HFFc6 (cell line): ENCODE results near the gene SLC5A6. TPM values are rescaled to one million over a fixed set of nuclear protein-coding genes. Genes with fewer than 3 reads are reported as not detected.

ENCODE experiments used
- DNase-seq: peaks from one replicate; pipeline ENCODE4 v3.0.0-alpha.2; 2018
- H3K27ac Mint-ChIP-seq: 2 replicates; pipeline ENCODE4 v1.8.0; 2020; ENCODE audit warnings: mild to moderate bottlenecking, mixed read lengths
- H3K27me3 Mint-ChIP-seq: 2 replicates; pipeline ENCODE4 v1.8.0; 2021; ENCODE audit warnings: mild to moderate bottlenecking, moderate library complexity, mixed read lengths; ENCODE audit not compliant: insufficient read depth
- H3K36me3 Mint-ChIP-seq: 2 replicates; pipeline ENCODE4 v1.8.0; 2021; ENCODE audit warnings: low read depth, mixed read lengths
- H3K4me1 Mint-ChIP-seq: 2 replicates; pipeline ENCODE4 v1.8.0; 2020; ENCODE audit warnings: low read depth, mixed read lengths
- H3K4me3 Mint-ChIP-seq: 2 replicates; pipeline ENCODE4 v1.8.0; 2020; ENCODE audit warnings: mild to moderate bottlenecking, moderate library complexity, mixed read lengths
- H3K9me3 Mint-ChIP-seq: 2 replicates; pipeline ENCODE4 v1.8.0; 2020; ENCODE audit warnings: mild to moderate bottlenecking, mixed read lengths
- total RNA-seq, 6 experiments: library from RNA; stranded (reverse); fragmentation: NEBNext Ultra II Directional; extraction: Animal tissue kit (Norgen Biotek cat#: 25700); gene quantifications; 2 replicates in 1 of 6; 3 replicates in 5 of 6; pipeline ENCODE4 v1.2.3, GENCODE V29; 2021
- TF ChIP-seq, protein P1 (sequence below): fragments of 200-600 bp; sonication (generic); IDR thresholded peaks from 2 replicates; pipeline ENCODE4 v1.5.0; 2021; ENCODE audit warnings: antibody characterized with exemption, mild to moderate bottlenecking

SLC5A6 gene
- total RNA-seq, 6 experiments from 2014 or later: 23.6 to 32.6 (median 25.5) TPM

DNA sequence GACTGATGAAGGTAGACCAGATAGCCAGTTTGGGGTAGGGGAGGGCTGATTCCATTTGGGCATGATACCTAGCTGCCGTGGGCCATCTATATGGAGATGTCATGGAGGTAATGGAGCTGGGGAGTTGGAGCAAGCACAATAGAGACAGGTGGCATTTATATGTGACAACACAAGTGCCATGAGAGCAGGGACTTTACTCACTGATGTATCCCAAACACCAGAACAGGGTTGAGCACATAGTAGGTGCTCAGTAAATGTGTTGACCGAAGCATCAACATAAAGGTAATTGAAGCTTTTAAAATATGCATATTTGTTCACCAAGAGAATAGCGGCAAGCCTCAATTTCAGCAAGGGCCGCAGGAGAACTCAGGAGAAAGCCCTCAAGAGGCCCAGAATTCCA lies 35.8 kb upstream of the SLC5A6 start:
- H3K36me3 Mint-ChIP-seq: no peaks in the 10 kb centered on the region; the same call in 1 of the 2 replicates

DNA sequence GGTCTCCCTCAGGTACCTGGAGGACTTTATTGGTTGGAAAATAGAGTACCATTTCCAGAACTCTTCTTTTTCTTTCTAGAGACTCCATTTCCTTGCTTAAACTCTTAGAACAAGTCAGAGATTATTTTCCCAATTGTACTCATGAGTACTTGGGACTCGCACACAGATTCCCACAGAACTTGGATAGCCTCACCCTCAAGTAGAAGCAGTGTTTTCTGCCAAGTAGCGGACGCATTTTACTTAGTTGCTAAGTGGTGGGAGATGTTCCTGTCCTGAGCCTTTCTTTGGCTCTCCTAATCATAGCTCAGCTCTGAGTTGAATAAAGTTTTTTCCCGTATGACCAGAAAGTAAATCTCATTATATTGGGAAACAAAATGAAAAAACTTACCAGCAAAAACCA lies 33.6 kb upstream of the SLC5A6 start:
- Mint-ChIP-seq H3K27ac (no peak overlapping the region), H3K4me1 (peaks cover 8% of the 10 kb centered on the region), H3K27me3 (peaks cover 2% of the 10 kb centered on the region), H3K9me3 (no peaks in the 10 kb centered on the region), H3K4me3 (no peak overlapping the region), H3K36me3 (no peaks in the 10 kb centered on the region; the same call in none of the 2 replicates)
- no peak for DNase-seq
- TF ChIP-seq, protein P1, sequence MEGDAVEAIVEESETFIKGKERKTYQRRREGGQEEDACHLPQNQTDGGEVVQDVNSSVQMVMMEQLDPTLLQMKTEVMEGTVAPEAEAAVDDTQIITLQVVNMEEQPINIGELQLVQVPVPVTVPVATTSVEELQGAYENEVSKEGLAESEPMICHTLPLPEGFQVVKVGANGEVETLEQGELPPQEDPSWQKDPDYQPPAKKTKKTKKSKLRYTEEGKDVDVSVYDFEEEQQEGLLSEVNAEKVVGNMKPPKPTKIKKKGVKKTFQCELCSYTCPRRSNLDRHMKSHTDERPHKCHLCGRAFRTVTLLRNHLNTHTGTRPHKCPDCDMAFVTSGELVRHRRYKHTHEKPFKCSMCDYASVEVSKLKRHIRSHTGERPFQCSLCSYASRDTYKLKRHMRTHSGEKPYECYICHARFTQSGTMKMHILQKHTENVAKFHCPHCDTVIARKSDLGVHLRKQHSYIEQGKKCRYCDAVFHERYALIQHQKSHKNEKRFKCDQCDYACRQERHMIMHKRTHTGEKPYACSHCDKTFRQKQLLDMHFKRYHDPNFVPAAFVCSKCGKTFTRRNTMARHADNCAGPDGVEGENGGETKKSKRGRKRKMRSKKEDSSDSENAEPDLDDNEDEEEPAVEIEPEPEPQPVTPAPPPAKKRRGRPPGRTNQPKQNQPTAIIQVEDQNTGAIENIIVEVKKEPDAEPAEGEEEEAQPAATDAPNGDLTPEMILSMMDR: no peak

More for the DNA sequence above, 35.8 kb upstream of the SLC5A6 start:
- peaks cover 8% of the 10 kb centered on the region for H3K4me1 Mint-ChIP-seq
- H3K27ac Mint-ChIP-seq: no peak overlapping the region
- TF ChIP-seq, protein P1: no peak
- peaks cover 3% of the 10 kb centered on the region for H3K27me3 Mint-ChIP-seq
- no peak overlapping the region for H3K4me3 Mint-ChIP-seq
- DNase-seq: no peak
- H3K9me3 Mint-ChIP-seq: no peaks in the 10 kb centered on the region

- DNase-seq: no peak
- no peaks in the 10 kb centered on the region for H3K9me3 Mint-ChIP-seq
- peaks cover 8% of the 10 kb centered on the region for H3K4me1 Mint-ChIP-seq
- peaks cover 2% of the 10 kb centered on the region for H3K27me3 Mint-ChIP-seq
- H3K36me3 Mint-ChIP-seq: peaks cover 5% of the 10 kb centered on the region
- H3K4me3 Mint-ChIP-seq: no peak overlapping the region
- TF ChIP-seq, protein P1: no peak
- H3K27ac Mint-ChIP-seq: no peak overlapping the region
Measured at GRCh38 chr2:27245116-27245515, 33.0 kb upstream of the SLC5A6 start.

DNA sequence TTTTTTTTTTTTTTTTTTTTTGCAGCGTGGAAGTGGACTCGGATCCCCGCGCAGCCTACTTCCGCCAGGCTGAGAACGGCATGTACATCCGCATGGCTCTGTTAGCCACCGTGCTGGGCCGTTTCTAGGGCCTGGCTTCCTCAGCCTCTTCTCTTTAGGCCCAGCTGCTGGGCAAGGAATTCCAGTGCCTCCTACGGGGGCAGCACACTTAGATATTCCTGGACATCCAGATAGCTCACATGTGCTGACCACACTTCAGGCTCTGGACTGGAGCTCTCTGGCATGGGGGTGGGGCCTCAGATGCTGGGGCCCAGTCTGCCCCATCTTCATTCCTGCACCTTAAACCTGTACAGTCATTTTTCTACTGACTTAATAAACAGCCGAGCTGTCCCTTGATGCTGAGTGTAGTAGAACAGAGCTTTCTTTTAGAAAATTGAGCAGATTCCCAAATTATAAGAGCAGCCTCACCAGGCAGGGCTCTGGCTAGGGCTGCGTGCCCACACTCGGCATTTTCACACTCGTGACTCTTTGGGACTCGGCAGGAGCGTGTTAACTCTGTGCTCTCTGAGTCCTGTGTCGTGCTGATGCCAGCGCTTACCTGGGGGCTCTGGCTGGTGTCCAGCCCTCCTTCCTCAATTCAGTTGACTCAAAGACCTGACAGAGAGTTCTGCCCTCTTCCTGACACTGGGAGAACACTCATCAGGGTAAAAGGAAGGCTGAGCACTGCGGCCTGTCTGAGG lies 31.5 kb upstream of the SLC5A6 start:
- no peak for DNase-seq
- Mint-ChIP-seq H3K4me1 (no peaks in the 10 kb centered on the region), H3K27me3 (peaks cover 2% of the 10 kb centered on the region), H3K36me3 (peaks cover 10% of the 10 kb centered on the region), H3K4me3 (no peak overlapping the region), H3K9me3 (no peaks in the 10 kb centered on the region), H3K27ac (no peak overlapping the region)
- TF ChIP-seq, protein P1: no peak

- Mint-ChIP-seq H3K27me3 (peaks cover 2% of the 10 kb centered on the region), H3K27ac (no peak overlapping the region), H3K36me3 (peaks cover 15% of the 10 kb centered on the region), H3K9me3 (no peaks in the 10 kb centered on the region), H3K4me3 (no peak overlapping the region), H3K4me1 (no peaks in the 10 kb centered on the region)
- TF ChIP-seq, protein P1: no peak
- DNase-seq: no peak
Measured at GRCh38 chr2:27242614-27242951, 30.5 kb upstream of the SLC5A6 start.
